C4-2B (cell line): ENCODE results near the gene LHFPL2.

Source experiments
- ZFX ChIP-seq: fragments of 450-650 bp; IDR thresholded peaks from 2 replicates; pipeline ENCODE4 v1.6.1; 2017
- TF ChIP-seq, protein P1 (sequence below): fragments of 450-650 bp; conservative IDR thresholded peaks from 2 replicates; pipeline ENCODE4 v1.5.1; 2017; ENCODE audit warnings: mild to moderate bottlenecking

DNA sequence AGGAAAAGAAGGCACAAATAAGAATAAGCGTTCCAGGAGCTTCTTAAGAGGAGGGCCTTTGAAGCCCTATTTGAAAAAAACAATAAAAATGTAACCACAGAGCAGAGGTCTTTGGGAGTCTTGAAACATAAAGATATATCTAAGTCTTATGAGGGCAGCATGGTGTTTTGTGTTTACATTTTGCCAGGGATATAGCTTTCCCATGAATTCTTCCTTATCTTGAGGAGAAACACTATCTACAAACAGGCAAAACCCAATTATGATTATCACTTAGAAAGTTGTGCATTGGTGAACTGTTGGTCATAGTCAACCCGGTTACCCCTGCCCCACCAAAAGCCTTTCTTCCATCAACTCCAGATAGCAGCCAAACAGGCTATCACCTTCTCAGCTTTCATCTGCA, 23.6 kb upstream of the LHFPL2 start:
- TF ChIP-seq, protein P1, sequence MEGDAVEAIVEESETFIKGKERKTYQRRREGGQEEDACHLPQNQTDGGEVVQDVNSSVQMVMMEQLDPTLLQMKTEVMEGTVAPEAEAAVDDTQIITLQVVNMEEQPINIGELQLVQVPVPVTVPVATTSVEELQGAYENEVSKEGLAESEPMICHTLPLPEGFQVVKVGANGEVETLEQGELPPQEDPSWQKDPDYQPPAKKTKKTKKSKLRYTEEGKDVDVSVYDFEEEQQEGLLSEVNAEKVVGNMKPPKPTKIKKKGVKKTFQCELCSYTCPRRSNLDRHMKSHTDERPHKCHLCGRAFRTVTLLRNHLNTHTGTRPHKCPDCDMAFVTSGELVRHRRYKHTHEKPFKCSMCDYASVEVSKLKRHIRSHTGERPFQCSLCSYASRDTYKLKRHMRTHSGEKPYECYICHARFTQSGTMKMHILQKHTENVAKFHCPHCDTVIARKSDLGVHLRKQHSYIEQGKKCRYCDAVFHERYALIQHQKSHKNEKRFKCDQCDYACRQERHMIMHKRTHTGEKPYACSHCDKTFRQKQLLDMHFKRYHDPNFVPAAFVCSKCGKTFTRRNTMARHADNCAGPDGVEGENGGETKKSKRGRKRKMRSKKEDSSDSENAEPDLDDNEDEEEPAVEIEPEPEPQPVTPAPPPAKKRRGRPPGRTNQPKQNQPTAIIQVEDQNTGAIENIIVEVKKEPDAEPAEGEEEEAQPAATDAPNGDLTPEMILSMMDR: no peak
- TF ChIP-seq ZFX: no peak
